ENCODE measurements around the gene SOHLH2.

Gene SOHLH2

DNA sequence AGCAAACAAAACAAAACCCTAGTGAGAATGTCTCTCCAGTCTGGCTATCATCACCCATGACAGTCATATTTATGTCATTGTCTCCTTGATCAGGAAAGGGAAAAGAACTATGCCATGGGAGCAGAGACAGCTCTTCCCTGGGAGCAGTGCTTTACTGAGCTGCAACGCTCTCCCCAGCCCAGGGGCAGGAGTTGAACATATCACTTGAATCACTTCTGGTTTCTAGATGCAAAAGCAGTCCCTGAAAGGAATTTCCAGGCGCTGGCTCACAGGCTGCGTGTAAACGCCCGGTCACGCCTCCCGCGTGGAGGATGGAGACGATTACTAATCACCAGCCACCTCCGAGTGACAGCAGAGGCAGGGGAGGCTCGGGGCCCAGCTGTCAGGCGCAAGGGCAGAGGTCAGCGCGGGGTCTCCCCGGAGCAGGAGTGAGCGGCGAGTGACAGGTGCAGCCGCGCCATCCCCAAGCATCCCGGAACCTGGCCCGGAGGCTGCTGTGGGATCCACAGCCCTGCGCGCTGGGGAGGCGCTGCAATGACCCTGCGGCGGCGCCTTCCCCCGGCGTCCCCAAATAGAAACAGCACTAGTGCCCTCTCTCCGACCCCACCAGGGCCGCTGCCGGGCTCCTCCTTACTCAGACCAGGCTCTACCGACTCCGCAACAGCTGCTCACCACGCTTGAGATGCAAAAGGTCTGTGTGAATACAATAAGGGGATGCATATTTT lies 59.6 kb downstream of the SOHLH2 start:
- no peak overlapping the region for H3K4me3 ChIP-seq (replicated peaks; ENCODE audit: low read depth, low read length)
- no peak for DNase-seq (ENCODE audit: extremely low read depth, low read depth)
- TF ChIP-seq, protein P1, sequence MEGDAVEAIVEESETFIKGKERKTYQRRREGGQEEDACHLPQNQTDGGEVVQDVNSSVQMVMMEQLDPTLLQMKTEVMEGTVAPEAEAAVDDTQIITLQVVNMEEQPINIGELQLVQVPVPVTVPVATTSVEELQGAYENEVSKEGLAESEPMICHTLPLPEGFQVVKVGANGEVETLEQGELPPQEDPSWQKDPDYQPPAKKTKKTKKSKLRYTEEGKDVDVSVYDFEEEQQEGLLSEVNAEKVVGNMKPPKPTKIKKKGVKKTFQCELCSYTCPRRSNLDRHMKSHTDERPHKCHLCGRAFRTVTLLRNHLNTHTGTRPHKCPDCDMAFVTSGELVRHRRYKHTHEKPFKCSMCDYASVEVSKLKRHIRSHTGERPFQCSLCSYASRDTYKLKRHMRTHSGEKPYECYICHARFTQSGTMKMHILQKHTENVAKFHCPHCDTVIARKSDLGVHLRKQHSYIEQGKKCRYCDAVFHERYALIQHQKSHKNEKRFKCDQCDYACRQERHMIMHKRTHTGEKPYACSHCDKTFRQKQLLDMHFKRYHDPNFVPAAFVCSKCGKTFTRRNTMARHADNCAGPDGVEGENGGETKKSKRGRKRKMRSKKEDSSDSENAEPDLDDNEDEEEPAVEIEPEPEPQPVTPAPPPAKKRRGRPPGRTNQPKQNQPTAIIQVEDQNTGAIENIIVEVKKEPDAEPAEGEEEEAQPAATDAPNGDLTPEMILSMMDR (IDR thresholded peaks at IDR 0.05; ENCODE audit: low read depth, low read length, missing control alignments), result no peak

DNA sequence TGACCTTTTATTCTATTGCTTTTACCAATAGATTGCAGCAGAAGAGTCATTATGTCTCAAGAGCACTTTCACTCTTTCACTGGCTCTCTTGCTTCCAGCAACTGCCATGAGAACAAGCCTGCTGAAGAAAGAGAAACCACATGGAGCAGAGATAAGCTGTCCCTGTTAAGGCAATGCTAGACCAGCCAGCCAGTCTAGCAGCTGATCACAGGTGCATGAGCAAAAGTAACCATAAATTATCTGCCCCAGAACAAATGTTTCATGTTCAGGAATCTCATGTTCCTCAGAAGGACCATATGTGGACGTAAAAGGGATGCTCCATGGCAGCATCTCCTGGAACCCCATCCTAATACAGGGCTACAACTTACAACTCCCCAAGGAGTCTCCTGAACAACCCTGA lies 62.8 kb downstream of the SOHLH2 start:
- DNase-seq (ENCODE audit: extremely low read depth, low read depth), result no peak
- H3K4me3 ChIP-seq (replicated peaks; ENCODE audit: low read depth, low read length), result no peak overlapping the region
- TF ChIP-seq, protein P1 (IDR thresholded peaks at IDR 0.05; ENCODE audit: low read depth, low read length, missing control alignments), result no peak

DNA sequence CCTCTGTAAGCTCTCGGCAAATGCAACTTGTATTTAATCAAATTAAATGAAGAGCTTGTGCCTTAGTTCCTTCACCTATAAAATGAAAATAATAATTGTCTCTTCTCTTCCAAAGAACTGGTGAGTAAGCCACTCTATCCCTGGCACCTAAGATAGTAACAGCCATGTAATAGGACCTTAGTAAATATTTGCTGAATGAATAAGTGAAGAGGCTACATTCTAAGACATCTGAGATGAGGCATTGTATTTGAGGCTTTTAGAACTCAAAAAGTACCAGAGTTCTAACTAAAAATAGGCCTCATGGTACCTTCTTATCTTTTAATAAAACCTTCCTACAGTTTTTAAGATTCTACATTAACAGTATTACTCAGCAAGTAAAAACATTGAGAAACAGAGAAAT lies 65.9 kb downstream of the SOHLH2 start:
- H3K4me3 ChIP-seq (replicated peaks; ENCODE audit: low read depth, low read length), result no peak overlapping the region
- DNase-seq (ENCODE audit: extremely low read depth, low read depth), result no peak
- TF ChIP-seq, protein P1 (IDR thresholded peaks at IDR 0.05; ENCODE audit: low read depth, low read length, missing control alignments), result no peak

DNA sequence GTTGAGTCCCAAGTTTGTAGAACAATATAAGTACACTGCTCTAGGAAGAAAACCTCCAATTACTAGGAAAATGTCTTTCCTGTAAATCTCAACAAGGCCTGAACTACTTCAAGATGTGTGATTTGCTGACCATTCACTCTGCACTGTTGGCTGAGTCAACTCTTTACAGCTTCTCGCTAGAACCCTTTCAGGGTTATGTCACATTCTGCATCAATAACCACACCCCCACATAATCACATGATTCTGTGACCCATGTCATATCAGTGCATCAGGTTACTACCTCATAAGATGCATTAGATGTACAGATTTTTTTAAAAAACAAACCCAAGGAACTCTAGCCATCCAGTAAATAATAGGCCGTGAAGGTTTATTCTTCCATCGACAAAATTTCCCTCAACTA lies 67.0 kb downstream of the SOHLH2 start:
- TF ChIP-seq, protein P1 (IDR thresholded peaks at IDR 0.05; ENCODE audit: low read depth, low read length, missing control alignments), result no peak
- H3K4me3 ChIP-seq (replicated peaks; ENCODE audit: low read depth, low read length), result no peak overlapping the region
- DNase-seq (ENCODE audit: extremely low read depth, low read depth), result no peak

DNA sequence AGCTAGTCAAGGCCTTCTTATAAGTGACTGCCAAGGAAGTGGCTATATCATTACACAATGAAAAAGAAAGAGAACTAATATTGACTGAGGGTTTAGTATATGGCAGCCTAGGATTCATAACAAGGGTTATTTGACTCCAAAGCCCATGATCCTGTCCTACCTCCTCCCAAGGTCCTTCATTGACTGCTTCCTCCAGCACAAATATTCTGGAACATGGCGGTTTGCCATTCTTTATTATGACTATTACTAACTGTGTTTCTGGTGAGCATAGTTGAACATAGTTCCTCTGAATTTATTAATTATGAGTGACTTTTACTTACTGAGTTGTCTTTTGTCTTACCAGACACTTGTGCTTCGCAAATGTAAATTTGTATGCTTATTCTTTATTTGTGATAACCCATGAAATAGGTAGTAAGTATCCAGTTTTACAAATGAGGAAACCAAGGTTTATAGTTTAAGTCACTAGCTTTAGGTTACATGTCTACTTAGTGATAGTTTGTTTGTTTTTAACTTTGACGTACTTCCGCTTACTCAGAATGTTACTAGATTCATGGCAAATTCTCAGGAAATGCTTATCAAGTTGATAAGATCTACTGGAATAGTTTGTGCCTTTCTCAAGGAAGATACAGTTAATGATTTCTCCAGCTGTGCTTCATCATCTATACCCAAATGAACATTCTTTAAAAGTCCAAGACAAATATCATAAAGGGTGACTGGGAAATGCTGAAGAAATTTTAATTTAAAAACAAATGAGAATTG lies 67.7 kb downstream of the SOHLH2 start:
- DNase-seq (ENCODE audit: extremely low read depth, low read depth), result no peak
- TF ChIP-seq, protein P1 (IDR thresholded peaks at IDR 0.05; ENCODE audit: low read depth, low read length, missing control alignments), result no peak
- no peak overlapping the region for H3K4me3 ChIP-seq (replicated peaks; ENCODE audit: low read depth, low read length)

DNA sequence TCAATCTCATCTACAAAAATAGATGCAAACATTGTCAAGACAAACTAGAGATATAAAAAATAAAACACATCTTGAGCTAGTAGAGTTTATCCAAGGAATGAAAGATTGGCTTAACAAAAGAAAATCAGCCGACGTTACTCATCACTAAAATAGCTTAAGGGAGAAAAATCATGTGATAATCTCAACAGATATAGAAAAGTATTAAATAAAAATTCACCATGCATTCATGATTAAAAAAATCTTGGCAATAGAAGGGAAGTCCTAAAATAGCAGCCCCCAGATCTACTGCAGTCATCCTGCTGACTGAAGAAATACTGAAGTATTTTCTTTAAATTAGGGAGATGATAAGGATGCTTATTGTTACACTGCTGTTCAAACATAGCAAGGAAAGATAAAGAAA lies 70.6 kb downstream of the SOHLH2 start:
- no peak for DNase-seq (ENCODE audit: extremely low read depth, low read depth)
- no peak overlapping the region for H3K4me3 ChIP-seq (replicated peaks; ENCODE audit: low read depth, low read length)
- TF ChIP-seq, protein P1 (IDR thresholded peaks at IDR 0.05; ENCODE audit: low read depth, low read length, missing control alignments), result no peak

All from HFF-Myc (cell line).